Spleen (tissue), 7 donors: ENCODE results near the gene SMG9.

Source experiments
- CTCF ChIP-seq, 11 experiments: fragments of 200-600 bp in 7 of 11; fragments of 450-650 bp in 4 of 11; sonication (generic) in 4 of 11; IDR thresholded peaks in 8 of 11; conservative IDR thresholded peaks in 3 of 11; 1 replicate in 7 of 11; 2 replicates in 4 of 11; pipeline versions ENCODE4 v1.4.0 to v1.8.0; 2016 to 2021; ENCODE audit warnings: antibody characterized with exemption in 11 of 11, inconsistent platforms in 4 of 11, mild to moderate bottlenecking in 1 of 11
- POLR2A ChIP-seq, 3 donors: fragments of 450-650 bp; IDR thresholded peaks; one replicate each; pipeline ENCODE4 v1.5.1; 2017; ENCODE audit warnings: antibody characterized with exemption in 3 of 3, mild to moderate bottlenecking in 1 of 3
- donor health status: DM: no; HTN: no; CAD: no; lungs with moderate emphysema.
- donor health status: DM: no; HTN: no; CAD: no.
- donor health status: DM: no; HTN: no; CAD: no.

DNA sequence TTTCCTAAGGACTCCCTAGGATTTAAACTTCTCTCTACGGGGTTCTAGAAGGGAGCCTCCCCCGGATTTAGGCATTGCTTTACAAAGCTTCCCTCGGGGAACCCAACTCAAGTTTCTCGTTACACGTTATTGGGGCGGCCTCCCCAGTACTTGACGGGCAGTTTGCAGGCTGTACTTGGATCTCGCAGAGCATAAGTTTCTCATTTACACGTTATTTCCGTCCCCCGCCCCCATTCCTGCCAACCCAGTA, 584 bp downstream of the SMG9 start:
- TF ChIP-seq CTCF (IDR thresholded peaks at IDR 0.05 in 8 of 11, conservative IDR thresholded peaks at IDR 0.05 in 3 of 11) (no peak), POLR2A (IDR thresholded peaks at IDR 0.05) (no peak)
